ENCODE data around the gene ANTXR1. TPM values are rescaled to one million over a fixed set of nuclear protein-coding genes. Genes with fewer than 3 reads are reported as not detected.

The ANTXR1 gene
- polyA plus RNA-seq, 1 donor (not counting 4 experiments of a cell fraction or from before 2014, with no cell fraction given), result 20.4 TPM

GRCh38 chr2:69214898-69215297 lies 201.9 kb downstream of the ANTXR1 start:
- no peaks in the 10 kb centered on the region for H3K27me3 ChIP-seq (ENCODE audit: control insufficient read depth, extremely low read depth, insufficient read depth, low read length)
- no peak overlapping the region for H3K4me3 ChIP-seq (ENCODE audit: control insufficient read depth in 2 of 3, extremely low read depth in 1 of 3, insufficient read depth in 2 of 3, low read depth in 1 of 3, low read length in 3 of 3)
- H3K9me1 ChIP-seq (ENCODE audit: control insufficient read depth, extremely low read depth, insufficient read depth, low read length), result no peaks in the 10 kb centered on the region
- H3K4me2 ChIP-seq (ENCODE audit: control insufficient read depth, extremely low read depth, insufficient read depth, low read depth, low read length), result no peak overlapping the region
- H3K4me1 ChIP-seq (ENCODE audit: control insufficient read depth, extremely low read depth, insufficient read depth, low read length), result no peaks in the 10 kb centered on the region
- dilution Hi-C loops (cut with MboI; ENCODE audit: extremely low pct_ligation_motif_present, low sequenced_read_pairs), result no loop called here
- FAIRE-seq (no peak), DNase-seq (ENCODE audit: low read depth, low spot score) (no peak)
- no peak overlapping the region for H2AFZ ChIP-seq (ENCODE audit: control insufficient read depth, low read length)
- peaks cover 0 to 2% of the 10 kb centered on the region in 2 experiments for H3K36me3 ChIP-seq (ENCODE audit: control insufficient read depth in 2 of 2, extremely low read depth in 1 of 2, insufficient read depth in 2 of 2, low read length in 2 of 2)
- no peaks in the 10 kb centered on the region for H3K9me3 ChIP-seq (ENCODE audit: control insufficient read depth, low read depth, low read length)
- no peak overlapping the region for H3K27ac ChIP-seq (ENCODE audit: control insufficient read depth, insufficient read depth, low read length)
- H3K9ac ChIP-seq (ENCODE audit: control insufficient read depth, extremely low read depth, insufficient read depth, low read length), result no peak overlapping the region
- no peaks in the 10 kb centered on the region for H3K79me2 ChIP-seq (ENCODE audit: control insufficient read depth, insufficient read depth, low read length)
- TF ChIP-seq CTCF (optimal IDR thresholded peaks at IDR 0.05 in 1 of 3, IDR thresholded peaks at IDR 0.05 in 1 of 3, conservative IDR thresholded peaks at IDR 0.05 in 1 of 3; ENCODE audit: extremely low read depth in 1 of 3, insufficient read depth in 2 of 3, low read length in 3 of 3), result no peak
- no peak for TF ChIP-seq EZH2 (IDR thresholded peaks at IDR 0.05; ENCODE audit: low read length)
- no peaks in the 10 kb centered on the region for H4K20me1 ChIP-seq (ENCODE audit: control insufficient read depth, extremely low read depth, insufficient read depth, low read length)

GRCh38 chr2:69216535-69217332 lies 203.8 kb downstream of the ANTXR1 start:
- DNase-seq (ENCODE audit: low read depth, low spot score), result no peak
- peaks cover 0 to 2% of the 10 kb centered on the region in 2 experiments for H3K36me3 ChIP-seq (ENCODE audit: control insufficient read depth in 2 of 2, extremely low read depth in 1 of 2, insufficient read depth in 2 of 2, low read length in 2 of 2)
- no peaks in the 10 kb centered on the region for H3K9me1 ChIP-seq (ENCODE audit: control insufficient read depth, extremely low read depth, insufficient read depth, low read length)
- H3K4me2 ChIP-seq (ENCODE audit: control insufficient read depth, extremely low read depth, insufficient read depth, low read depth, low read length), result no peak overlapping the region
- no peaks in the 10 kb centered on the region for H3K4me1 ChIP-seq (ENCODE audit: control insufficient read depth, extremely low read depth, insufficient read depth, low read length)
- TF ChIP-seq EZH2 (IDR thresholded peaks at IDR 0.05; ENCODE audit: low read length) (no peak), CTCF (optimal IDR thresholded peaks at IDR 0.05 in 1 of 3, IDR thresholded peaks at IDR 0.05 in 1 of 3, conservative IDR thresholded peaks at IDR 0.05 in 1 of 3; ENCODE audit: extremely low read depth in 1 of 3, insufficient read depth in 2 of 3, low read length in 3 of 3) (no peak)
- H2AFZ ChIP-seq (ENCODE audit: control insufficient read depth, low read length), result no peak overlapping the region
- peak; percentile 20 for FAIRE-seq
- no peaks in the 10 kb centered on the region for H3K9me3 ChIP-seq (ENCODE audit: control insufficient read depth, low read depth, low read length)
- no peaks in the 10 kb centered on the region for H3K79me2 ChIP-seq (ENCODE audit: control insufficient read depth, insufficient read depth, low read length)
- H3K9ac ChIP-seq (ENCODE audit: control insufficient read depth, extremely low read depth, insufficient read depth, low read length), result no peak overlapping the region
- H3K27me3 ChIP-seq (ENCODE audit: control insufficient read depth, extremely low read depth, insufficient read depth, low read length), result no peaks in the 10 kb centered on the region
- dilution Hi-C loops (cut with MboI; ENCODE audit: extremely low pct_ligation_motif_present, low sequenced_read_pairs), result no loop called here
- no peaks in the 10 kb centered on the region for H4K20me1 ChIP-seq (ENCODE audit: control insufficient read depth, extremely low read depth, insufficient read depth, low read length)
- no peak overlapping the region for H3K27ac ChIP-seq (ENCODE audit: control insufficient read depth, insufficient read depth, low read length)
- H3K4me3 ChIP-seq (ENCODE audit: control insufficient read depth in 2 of 3, extremely low read depth in 1 of 3, insufficient read depth in 2 of 3, low read depth in 1 of 3, low read length in 3 of 3), result no peak overlapping the region

All from keratinocyte (primary cell).